Measurements from ENCODE around the gene RTN4RL2. TPM values are rescaled to one million over a fixed set of nuclear protein-coding genes. Genes with fewer than 3 reads are reported as not detected.
"Not testable (repeated sequence)": the region's sequence is repeated elsewhere in the genome, so short reads cannot be mapped to it uniquely, and the experiment has no call there.

The RTN4RL2 gene
- total and polyA plus RNA-seq, 4 donors: 0.20 to 4.3 (median 1.1) TPM; not detected in 1

- ATAC-seq (ENCODE audit: low FRiP score) (no peak), DNase-seq (no peak)
- Histone ChIP-seq H3K9me3 (ENCODE audit: control insufficient read depth, low read length) (no peaks in the 10 kb centered on the region), H3K27ac (ENCODE audit: low read depth in 1 of 2, low read length in 2 of 2) (no peak overlapping the region), H3K4me3 (ENCODE audit: low read length in 2 of 2) (no peak overlapping the region), H3K36me3 (ENCODE audit: control insufficient read depth in 1 of 2, insufficient read depth in 2 of 2, low read length in 1 of 2) (no peaks in the 10 kb centered on the region), H3K27me3 (ENCODE audit: control insufficient read depth in 1 of 2, insufficient read depth in 2 of 2, low read length in 1 of 2) (no peaks in the 10 kb centered on the region), H3K4me1 (ENCODE audit: control insufficient read depth in 1 of 2, insufficient read depth in 2 of 2, low read length in 2 of 2) (no peaks in the 10 kb centered on the region)
- intact Hi-C loops (cut with DNase I): no loop called here
- WGBS, 2 donors: 76 to 77% methylated on average over 6 of the region's 6 CpGs
These were observed 20.5 kb upstream of the RTN4RL2 start for GRCh38 chr11:57439786-57440185.

GRCh38 chr11:57440744-57441414, 19.4 kb upstream of the RTN4RL2 start:
- intact Hi-C loops (cut with DNase I): no loop called here
- WGBS, 2 donors: 84% methylated on average over 4 of the region's 4 CpGs
- no peak overlapping the region for H3K4me3 ChIP-seq (ENCODE audit: low read length in 2 of 2)
- DNase-seq (no peak), ATAC-seq (ENCODE audit: low FRiP score) (no peak)
- no peaks in the 10 kb centered on the region for H3K27me3 ChIP-seq (ENCODE audit: control insufficient read depth in 1 of 2, insufficient read depth in 2 of 2, low read length in 1 of 2)
- H3K9me3 ChIP-seq (ENCODE audit: control insufficient read depth, low read length): no peaks in the 10 kb centered on the region
- no peak overlapping the region for H3K27ac ChIP-seq (ENCODE audit: low read depth in 1 of 2, low read length in 2 of 2)
- H3K4me1 ChIP-seq (ENCODE audit: control insufficient read depth in 1 of 2, insufficient read depth in 2 of 2, low read length in 2 of 2): no peaks in the 10 kb centered on the region
- H3K36me3 ChIP-seq (ENCODE audit: control insufficient read depth in 1 of 2, insufficient read depth in 2 of 2, low read length in 1 of 2): no peaks in the 10 kb centered on the region

- ATAC-seq (ENCODE audit: low FRiP score) (no peak), DNase-seq (no peak)
- H3K27ac ChIP-seq (ENCODE audit: low read depth in 1 of 2, low read length in 2 of 2): no peak overlapping the region
- WGBS, 2 donors: 78 to 85% methylated on average over 9 of the region's 9 CpGs
- no peaks in the 10 kb centered on the region for H3K4me1 ChIP-seq (ENCODE audit: control insufficient read depth in 1 of 2, insufficient read depth in 2 of 2, low read length in 2 of 2)
- H3K9me3 ChIP-seq (ENCODE audit: control insufficient read depth, low read length): no peaks in the 10 kb centered on the region
- no peaks in the 10 kb centered on the region for H3K27me3 ChIP-seq (ENCODE audit: control insufficient read depth in 1 of 2, insufficient read depth in 2 of 2, low read length in 1 of 2)
- intact Hi-C loops (cut with DNase I): no loop called here
- H3K36me3 ChIP-seq (ENCODE audit: control insufficient read depth in 1 of 2, insufficient read depth in 2 of 2, low read length in 1 of 2): no peaks in the 10 kb centered on the region
- H3K4me3 ChIP-seq (ENCODE audit: low read length in 2 of 2): no peak overlapping the region
These were observed 15.8 kb upstream of the RTN4RL2 start for GRCh38 chr11:57444362-57445121.

GRCh38 chr11:57445122-57445394, 15.3 kb upstream of the RTN4RL2 start:
- intact Hi-C loops (cut with DNase I); ATAC-seq (ENCODE audit: low FRiP score); H3K27ac ChIP-seq (ENCODE audit: low read depth in 1 of 2, low read length in 2 of 2); H3K27me3 ChIP-seq (ENCODE audit: control insufficient read depth in 1 of 2, insufficient read depth in 2 of 2, low read length in 1 of 2); H3K4me3 ChIP-seq (ENCODE audit: low read length in 2 of 2); H3K4me1 ChIP-seq (ENCODE audit: control insufficient read depth in 1 of 2, insufficient read depth in 2 of 2, low read length in 2 of 2); H3K9me3 ChIP-seq (ENCODE audit: control insufficient read depth, low read length); DNase-seq; H3K36me3 ChIP-seq (ENCODE audit: control insufficient read depth in 1 of 2, insufficient read depth in 2 of 2, low read length in 1 of 2): not testable (repeated sequence)
- WGBS, 2 donors: 81 to 82% methylated on average over 9 of the region's 9 CpGs

- no peak overlapping the region for H3K27ac ChIP-seq (ENCODE audit: low read depth in 1 of 2, low read length in 2 of 2)
- intact Hi-C loops (cut with DNase I): no loop called here
- H3K9me3 ChIP-seq (ENCODE audit: control insufficient read depth, low read length): no peaks in the 10 kb centered on the region
- no peaks in the 10 kb centered on the region for H3K36me3 ChIP-seq (ENCODE audit: control insufficient read depth in 1 of 2, insufficient read depth in 2 of 2, low read length in 1 of 2)
- 78 to 79% methylated on average over 1 of the region's 1 CpG for WGBS, 2 donors
- DNase-seq (no peak), ATAC-seq (ENCODE audit: low FRiP score) (no peak)
- no peaks in the 10 kb centered on the region for H3K27me3 ChIP-seq (ENCODE audit: control insufficient read depth in 1 of 2, insufficient read depth in 2 of 2, low read length in 1 of 2)
- no peaks in the 10 kb centered on the region for H3K4me1 ChIP-seq (ENCODE audit: control insufficient read depth in 1 of 2, insufficient read depth in 2 of 2, low read length in 2 of 2)
- H3K4me3 ChIP-seq (ENCODE audit: low read length in 2 of 2): no peak overlapping the region
These were observed 14.3 kb upstream of the RTN4RL2 start for GRCh38 chr11:57446055-57446454.

GRCh38 chr11:57453543-57454177, 6.7 kb upstream of the RTN4RL2 start:
- DNase-seq (no peak), ATAC-seq (ENCODE audit: low FRiP score) (no peak)
- Histone ChIP-seq H3K4me1 (ENCODE audit: control insufficient read depth in 1 of 2, insufficient read depth in 2 of 2, low read length in 2 of 2) (no peaks in the 10 kb centered on the region), H3K27me3 (ENCODE audit: control insufficient read depth in 1 of 2, insufficient read depth in 2 of 2, low read length in 1 of 2) (no peaks in the 10 kb centered on the region), H3K9me3 (ENCODE audit: control insufficient read depth, low read length) (no peaks in the 10 kb centered on the region), H3K36me3 (ENCODE audit: control insufficient read depth in 1 of 2, insufficient read depth in 2 of 2, low read length in 1 of 2) (no peaks in the 10 kb centered on the region), H3K27ac (ENCODE audit: low read depth in 1 of 2, low read length in 2 of 2) (no peak overlapping the region), H3K4me3 (ENCODE audit: low read length in 2 of 2) (no peak overlapping the region)
- WGBS, 2 donors: 65 to 72% methylated on average over 2 of the region's 2 CpGs
- intact Hi-C loops (cut with DNase I): loop anchor here in 1 of 2 donors (10.0 kb wide), 2 partner anchors 191 to 1061 kb away; partner anchors contain the start of gene YPEL4

- intact Hi-C loops (cut with DNase I): loop anchor here (1.0 to 10.0 kb wide), 6 partner anchors 22 to 1058 kb away; partner anchors contain the start of gene YPEL4 (in 1 of the 2)
- DNase-seq (peak; percentile 92 to 96), ATAC-seq (ENCODE audit: low FRiP score) (peak; percentile 93)
- no peak overlapping the region for H3K4me3 ChIP-seq (ENCODE audit: low read length in 2 of 2)
- no peaks in the 10 kb centered on the region for H3K9me3 ChIP-seq (ENCODE audit: control insufficient read depth, low read length)
- no peaks in the 10 kb centered on the region for H3K4me1 ChIP-seq (ENCODE audit: control insufficient read depth in 1 of 2, insufficient read depth in 2 of 2, low read length in 2 of 2)
- 6% methylated on average over 19 of the region's 19 CpGs for WGBS, 2 donors
- no peaks in the 10 kb centered on the region for H3K36me3 ChIP-seq (ENCODE audit: control insufficient read depth in 1 of 2, insufficient read depth in 2 of 2, low read length in 1 of 2)
- no peaks in the 10 kb centered on the region for H3K27me3 ChIP-seq (ENCODE audit: control insufficient read depth in 1 of 2, insufficient read depth in 2 of 2, low read length in 1 of 2)
- no peak overlapping the region for H3K27ac ChIP-seq (ENCODE audit: low read depth in 1 of 2, low read length in 2 of 2)
These were observed 3.2 kb upstream of the RTN4RL2 start for GRCh38 chr11:57456960-57457642.

- no peak for ATAC-seq (ENCODE audit: low FRiP score)
- WGBS, 2 donors: 2 to 4% methylated on average over 7 of the region's 7 CpGs
These were observed 2.7 kb upstream of the RTN4RL2 start for GRCh38 chr11:57457643-57458023.

More at GRCh38 chr11:57457643-57458023, 2.7 kb upstream of the RTN4RL2 start:
- no peak for DNase-seq
- intact Hi-C loops (cut with DNase I): loop anchor here (1.0 to 10.0 kb wide), 7 partner anchors 22 to 1057 kb away; partner anchors contain the start of gene YPEL4 (in 1 of the 2)
- Histone ChIP-seq H3K36me3 (ENCODE audit: control insufficient read depth in 1 of 2, insufficient read depth in 2 of 2, low read length in 1 of 2) (no peaks in the 10 kb centered on the region), H3K4me1 (ENCODE audit: control insufficient read depth in 1 of 2, insufficient read depth in 2 of 2, low read length in 2 of 2) (no peaks in the 10 kb centered on the region), H3K9me3 (ENCODE audit: control insufficient read depth, low read length) (no peaks in the 10 kb centered on the region), H3K4me3 (ENCODE audit: low read length in 2 of 2) (no peak overlapping the region), H3K27me3 (ENCODE audit: control insufficient read depth in 1 of 2, insufficient read depth in 2 of 2, low read length in 1 of 2) (no peaks in the 10 kb centered on the region), H3K27ac (ENCODE audit: low read depth in 1 of 2, low read length in 2 of 2) (no peak overlapping the region)
